Measurements from ENCODE around the gene CADPS.

The CADPS gene

GRCh38 chr3:62677926-62678325, 197.3 kb downstream of the CADPS start:
- no peak for TF ChIP-seq CTCF (IDR thresholded peaks at IDR 0.05; ENCODE audit: low read depth, low read length, missing control alignments)
- in situ Hi-C loops (cut with HindIII; ENCODE audit: low sequenced_read_pairs), result no loop called here
- DNase-seq (ENCODE audit: low read depth), result no peak
- no peak overlapping the region for H3K4me3 ChIP-seq (ENCODE audit: low read depth, low read length)

- H3K4me3 ChIP-seq (ENCODE audit: low read depth, low read length), result no peak overlapping the region
- DNase-seq (ENCODE audit: low read depth), result no peak
- no peak for TF ChIP-seq CTCF (IDR thresholded peaks at IDR 0.05; ENCODE audit: low read depth, low read length, missing control alignments)
- in situ Hi-C loops (cut with HindIII; ENCODE audit: low sequenced_read_pairs), result no loop called here
Measured at GRCh38 chr3:62676689-62677271, 198.4 kb downstream of the CADPS start.

- in situ Hi-C loops (cut with HindIII; ENCODE audit: low sequenced_read_pairs), result no loop called here
- no peak for DNase-seq (ENCODE audit: low read depth)
- no peak for TF ChIP-seq CTCF (IDR thresholded peaks at IDR 0.05; ENCODE audit: low read depth, low read length, missing control alignments)
- no peak overlapping the region for H3K4me3 ChIP-seq (ENCODE audit: low read depth, low read length)
Measured at GRCh38 chr3:62675492-62675891, 199.7 kb downstream of the CADPS start.

- in situ Hi-C loops (cut with HindIII; ENCODE audit: low sequenced_read_pairs), result loop anchor here (25.0 kb wide), 1 partner anchor 514 kb away; no protein-coding TSS in a partner anchor
- no peak overlapping the region for H3K4me3 ChIP-seq (ENCODE audit: low read depth, low read length)
- DNase-seq (ENCODE audit: low read depth), result no peak
- TF ChIP-seq CTCF (IDR thresholded peaks at IDR 0.05; ENCODE audit: low read depth, low read length, missing control alignments), result no peak
Measured at GRCh38 chr3:62672988-62673313, 202.3 kb downstream of the CADPS start.

GRCh38 chr3:62672270-62672987, 202.8 kb downstream of the CADPS start:
- TF ChIP-seq CTCF (IDR thresholded peaks at IDR 0.05; ENCODE audit: low read depth, low read length, missing control alignments), result no peak
- H3K4me3 ChIP-seq (ENCODE audit: low read depth, low read length), result no peak overlapping the region
- no peak for DNase-seq (ENCODE audit: low read depth)
- in situ Hi-C loops (cut with HindIII; ENCODE audit: low sequenced_read_pairs), result loop anchor here (25.0 kb wide), 1 partner anchor 515 kb away; no protein-coding TSS in a partner anchor

- H3K4me3 ChIP-seq (ENCODE audit: low read depth, low read length), result no peak overlapping the region
- TF ChIP-seq CTCF (IDR thresholded peaks at IDR 0.05; ENCODE audit: low read depth, low read length, missing control alignments), result no peak
- DNase-seq (ENCODE audit: low read depth), result no peak
- in situ Hi-C loops (cut with HindIII; ENCODE audit: low sequenced_read_pairs), result loop anchor here (25.0 kb wide), 1 partner anchor 517 kb away; no protein-coding TSS in a partner anchor
Measured at GRCh38 chr3:62670351-62670750, 204.9 kb downstream of the CADPS start.
